HG03378 (cell line): ENCODE data around the gene RNF227.
A peak's percentile ranks its signal among the peaks of the same experiment; 100 is the strongest.

Experiments
- ATAC-seq: cut with Tn5 transposase; IDR thresholded peaks from one replicate; pipeline ENCODE4 v1.9.1; 2021; ENCODE audit warnings: mild to moderate bottlenecking, moderate library complexity; ENCODE audit not compliant: unreplicated experiment

Gene RNF227

DNA sequence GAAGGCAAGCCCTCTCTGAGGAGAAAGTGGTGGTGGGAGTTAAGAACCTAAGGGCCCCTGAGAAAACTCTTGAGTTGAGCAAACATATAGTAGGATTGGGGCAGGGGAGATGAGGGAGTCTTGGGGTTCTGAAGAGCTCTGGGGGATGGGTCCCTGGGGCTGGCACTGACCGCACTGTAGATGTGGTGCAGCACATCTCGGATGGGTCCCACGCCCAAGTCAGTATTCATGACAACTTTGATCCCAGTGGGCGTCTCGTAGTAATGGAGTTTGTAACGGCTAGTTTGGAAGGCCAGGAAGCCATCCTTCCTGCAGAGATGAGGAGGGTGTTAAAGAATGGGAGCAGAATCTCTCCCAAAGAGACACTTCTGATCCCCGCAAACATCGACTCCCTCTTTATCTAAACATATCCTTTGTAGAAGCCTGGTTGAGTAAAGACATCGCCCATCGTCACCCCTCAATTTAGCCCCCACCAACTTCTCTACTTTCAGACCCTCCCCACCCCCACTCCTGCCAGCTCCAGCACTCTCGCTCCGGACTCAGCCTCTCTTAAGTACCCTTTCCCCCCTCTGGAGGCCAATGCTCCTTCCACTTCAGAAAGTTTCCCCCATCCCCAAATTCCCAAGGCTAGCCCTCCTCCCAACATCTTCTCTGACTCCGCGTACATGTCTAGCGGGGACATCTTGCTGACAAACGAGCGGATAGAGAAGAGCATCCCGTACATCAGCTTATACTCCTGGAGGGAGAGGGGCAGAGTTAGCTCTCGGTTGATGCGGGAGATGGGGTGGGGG, 14.9 kb upstream of the RNF227 start:
- no peak for ATAC-seq

- no peak for ATAC-seq
Measured at GRCh38 chr17:7929158-7930023, 13.3 kb upstream of the RNF227 start, which contains the start of gene KCNAB3. Gene KCNAB3 (minus strand): TSS chr17:7929856. CDS start chr17:7929435, 421 bp downstream.

GRCh38 chr17:7927596-7927995, 11.5 kb upstream of the RNF227 start:
- no peak for ATAC-seq

DNA sequence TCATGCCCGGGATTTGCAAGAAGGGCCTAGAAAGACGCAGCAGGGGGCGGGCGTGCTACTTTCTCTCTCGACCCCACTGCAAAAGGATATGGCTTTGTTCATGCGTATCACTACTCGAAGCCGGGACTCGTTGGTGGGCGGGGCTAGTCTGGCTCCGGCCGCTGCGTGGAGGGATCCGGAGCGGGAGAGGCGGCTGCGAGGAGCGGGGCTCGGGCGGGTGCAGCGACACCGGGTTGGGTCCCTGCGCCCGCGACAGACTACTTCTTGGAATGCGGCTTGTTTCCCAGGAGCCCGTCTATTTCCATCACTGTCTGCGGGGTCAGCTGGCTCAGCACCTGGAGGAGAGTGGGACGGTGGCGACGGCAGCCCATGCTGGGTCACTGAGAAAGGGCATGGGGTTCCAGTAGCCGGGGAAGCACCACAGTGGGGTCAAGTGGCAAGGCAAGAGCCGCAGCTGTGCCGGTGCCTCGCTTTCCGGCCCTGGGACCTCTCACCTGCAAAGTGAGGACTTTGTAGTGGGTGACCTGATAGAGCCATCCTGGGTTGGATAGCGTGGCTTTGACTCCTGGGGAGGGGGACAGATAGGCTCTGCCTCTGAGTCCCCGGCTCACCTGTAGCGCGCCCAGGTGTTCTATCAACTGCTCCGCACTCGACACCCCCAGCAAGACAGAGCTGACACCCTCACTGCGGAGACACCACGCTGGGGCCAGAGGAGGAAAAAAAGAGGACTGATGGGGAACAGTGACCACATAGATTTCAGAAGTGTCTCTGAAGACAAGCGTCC, 6.9 kb upstream of the RNF227 start:
- ATAC-seq, result no peak

DNA sequence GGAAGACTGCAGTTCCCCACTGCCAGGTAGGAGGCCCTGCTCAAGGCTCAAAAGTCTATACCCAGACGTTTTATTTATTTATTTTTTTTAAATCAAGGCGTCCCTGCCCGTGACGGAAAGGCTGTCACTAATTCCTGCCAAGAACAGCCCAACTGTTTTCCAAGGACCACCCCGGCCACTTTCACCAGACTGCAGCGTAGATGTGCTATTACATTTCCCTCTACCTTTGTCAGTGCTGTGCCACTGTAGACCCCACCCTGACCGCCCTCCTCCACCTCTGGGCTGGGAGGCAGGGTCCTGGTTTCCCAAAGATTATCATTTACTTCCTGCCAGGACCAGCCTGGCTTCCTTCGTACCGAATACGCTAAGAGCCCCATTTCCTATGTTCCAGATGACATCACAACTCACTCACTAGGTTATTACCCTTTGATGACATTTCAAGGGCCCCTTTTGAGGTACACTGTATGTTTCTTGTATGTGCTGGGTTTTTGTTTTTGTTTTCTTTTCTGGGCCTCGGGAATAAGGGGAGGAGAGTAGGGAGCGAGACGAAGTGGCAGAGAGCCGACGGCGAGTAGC, 6.3 kb upstream of the RNF227 start:
- no peak for ATAC-seq

DNA sequence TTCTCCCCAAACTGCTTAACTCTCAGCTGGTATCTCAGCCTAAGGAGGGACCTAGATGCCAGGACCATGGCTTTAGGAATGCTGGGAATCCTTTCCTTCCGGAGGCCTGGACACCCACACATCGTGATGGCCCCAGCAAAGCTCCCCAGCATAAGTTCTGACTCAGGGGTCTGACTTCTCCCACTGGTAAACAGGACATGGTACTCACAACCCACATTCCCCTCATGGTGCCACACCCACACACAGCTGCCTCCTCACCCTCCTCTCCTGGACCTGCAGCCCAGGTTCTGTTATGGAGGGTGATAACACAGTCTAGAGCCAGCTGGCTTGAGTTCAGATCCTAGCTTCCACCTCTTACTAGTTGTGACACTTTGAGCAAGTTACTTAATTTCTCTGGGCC, 719 bp upstream of the RNF227 start:
- no peak for ATAC-seq

- peak; percentile 6 for ATAC-seq
Measured at GRCh38 chr17:7916385-7916682, 245 bp upstream of the RNF227 start.

DNA sequence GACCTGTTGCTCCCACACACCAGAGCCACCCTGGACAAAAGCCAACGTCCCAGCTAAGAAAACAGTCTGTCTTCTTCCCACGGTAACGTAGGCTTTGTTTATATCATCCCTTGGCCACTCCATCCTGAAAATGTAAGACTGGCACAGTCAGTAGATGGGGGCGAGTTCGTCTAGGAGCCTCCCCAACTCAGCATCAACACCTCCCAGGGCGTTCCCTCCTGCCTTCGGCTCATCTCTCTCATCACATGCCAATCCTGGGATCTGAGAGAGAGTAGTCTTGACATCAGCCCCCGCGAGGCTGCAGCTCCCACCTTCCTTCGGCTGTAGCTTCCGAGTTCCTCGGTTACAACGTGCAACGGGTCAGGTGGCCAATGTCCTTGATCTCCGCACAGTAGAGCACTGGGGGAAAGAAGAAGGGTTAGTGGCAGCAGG, 894 bp downstream of the RNF227 start:
- ATAC-seq, result no peak

- ATAC-seq, result no peak
Measured at GRCh38 chr17:7912927-7913524, 3.1 kb downstream of the RNF227 start.

DNA sequence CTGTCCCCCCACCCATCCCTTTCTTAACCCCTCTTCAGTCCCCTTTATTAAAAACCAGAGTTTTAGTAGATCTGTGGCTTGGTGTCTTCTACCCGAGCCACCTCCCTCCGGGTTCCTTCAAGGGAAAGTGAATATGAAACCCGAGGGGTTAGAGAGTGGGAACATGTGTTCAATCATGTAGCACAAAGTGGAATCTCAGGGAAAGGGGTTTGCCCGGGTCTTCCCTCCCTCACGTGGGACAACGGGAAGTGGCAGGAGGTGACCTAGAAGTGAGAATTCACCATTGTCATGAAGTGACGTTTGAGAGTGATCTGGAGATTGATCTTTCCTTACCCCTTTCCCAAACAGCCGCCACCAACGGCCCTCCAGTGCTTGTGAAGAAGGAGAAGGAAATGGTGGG, 5.0 kb downstream of the RNF227 start:
- ATAC-seq, result no peak

DNA sequence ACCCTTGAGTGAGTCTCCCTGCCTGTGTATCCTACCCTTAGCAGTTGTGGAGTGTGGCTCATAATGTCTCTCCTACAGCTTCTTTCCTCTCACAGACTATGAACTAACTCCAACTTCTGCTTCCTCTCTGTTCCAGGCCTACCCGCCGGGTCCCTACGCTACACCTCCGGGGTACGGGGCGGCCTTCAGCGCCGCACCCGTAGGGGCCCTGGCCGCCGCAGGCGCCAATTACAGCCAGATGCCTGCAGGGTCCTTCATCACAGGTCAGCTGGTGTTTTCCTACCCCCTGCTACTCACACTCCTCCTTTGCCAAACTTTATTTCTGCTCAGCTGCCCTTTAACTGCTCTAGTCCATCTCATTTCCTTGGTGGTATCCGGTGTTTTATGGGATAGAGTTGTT, 5.4 kb downstream of the RNF227 start:
- no peak for ATAC-seq

- ATAC-seq, result no peak
Measured at GRCh38 chr17:7910281-7910680, 5.8 kb downstream of the RNF227 start.

DNA sequence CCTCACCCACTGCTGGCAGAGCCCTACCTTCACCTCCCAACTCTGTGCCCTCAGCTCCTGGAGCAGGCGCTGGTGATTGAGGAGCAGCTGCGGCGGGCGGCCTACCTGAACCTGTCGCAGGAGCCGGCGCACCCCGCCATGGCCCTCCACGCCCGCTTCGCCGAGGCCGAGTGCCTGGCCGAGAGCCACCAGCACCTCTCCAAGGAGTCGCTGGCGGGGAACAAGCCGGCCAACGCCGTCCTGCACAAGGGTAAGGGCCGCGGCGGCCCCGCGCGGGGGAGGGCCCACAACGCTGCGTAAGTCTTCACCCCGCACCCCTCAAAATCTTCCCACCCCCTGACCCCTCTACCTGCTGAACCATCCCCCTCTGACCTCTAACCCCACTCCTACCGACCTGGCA, 7.0 kb downstream of the RNF227 start:
- ATAC-seq, result no peak

DNA sequence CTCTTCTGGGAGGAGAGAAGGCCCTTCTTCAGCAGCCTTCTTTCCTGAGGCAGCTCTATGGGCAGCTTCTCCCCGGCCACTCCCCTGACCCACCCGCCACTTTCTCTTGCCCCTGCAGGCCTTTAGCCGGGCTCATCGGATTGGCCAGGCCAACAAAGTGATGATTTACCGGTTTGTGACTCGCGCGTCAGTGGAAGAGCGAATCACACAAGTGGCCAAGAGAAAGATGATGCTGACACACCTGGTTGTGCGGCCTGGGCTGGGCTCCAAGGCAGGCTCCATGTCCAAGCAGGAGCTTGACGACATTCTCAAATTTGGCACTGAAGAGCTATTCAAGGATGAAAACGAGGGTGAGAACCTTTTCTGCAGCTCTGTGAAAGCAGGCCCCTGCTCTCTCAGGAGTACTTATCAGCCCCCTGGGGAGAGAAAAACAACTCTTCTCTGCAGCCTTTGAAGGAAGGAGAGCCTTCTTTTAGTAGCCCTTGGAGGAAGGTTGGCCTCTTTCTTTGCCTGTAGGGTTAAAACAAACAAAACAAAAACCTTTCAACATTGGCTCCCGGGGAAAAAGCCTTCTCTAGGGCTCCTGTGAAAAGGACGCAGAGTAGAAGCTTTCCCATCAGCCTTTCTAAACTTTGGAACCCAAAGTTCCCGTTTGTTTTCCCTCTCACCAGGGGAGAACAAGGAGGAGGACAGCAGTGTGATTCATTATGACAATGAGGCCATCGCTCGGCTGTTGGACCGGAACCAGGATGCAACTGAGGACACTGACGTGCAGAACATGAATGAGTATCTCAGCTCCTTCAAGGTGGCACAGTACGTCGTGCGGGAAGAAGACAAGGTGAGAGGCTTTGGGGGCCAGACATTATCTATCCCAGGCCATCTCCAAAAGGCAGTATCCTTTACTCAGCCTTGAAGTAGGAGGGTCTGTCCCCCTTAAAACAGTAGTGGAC, 12.7 kb downstream of the RNF227 start:
- ATAC-seq, result no peak

GRCh38 chr17:7897773-7898172, 18.3 kb downstream of the RNF227 start:
- no peak for ATAC-seq

DNA sequence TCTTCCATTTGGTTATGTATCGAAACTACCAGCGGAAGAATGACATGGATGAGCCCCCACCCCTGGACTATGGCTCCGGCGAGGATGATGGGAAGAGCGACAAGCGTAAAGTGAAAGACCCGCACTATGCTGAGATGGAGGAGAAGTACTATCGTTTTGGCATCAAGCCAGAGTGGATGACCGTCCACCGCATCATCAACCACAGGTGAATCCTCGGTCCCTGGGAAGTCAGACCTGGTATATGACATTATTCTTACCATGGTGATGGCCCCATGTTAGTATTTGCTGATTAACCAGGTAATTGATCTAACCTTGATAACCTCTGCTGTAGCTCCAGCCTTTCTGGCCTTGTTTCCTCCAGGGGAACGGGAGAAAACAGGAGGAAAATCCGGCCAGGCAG, 19.0 kb downstream of the RNF227 start:
- ATAC-seq, result no peak

DNA sequence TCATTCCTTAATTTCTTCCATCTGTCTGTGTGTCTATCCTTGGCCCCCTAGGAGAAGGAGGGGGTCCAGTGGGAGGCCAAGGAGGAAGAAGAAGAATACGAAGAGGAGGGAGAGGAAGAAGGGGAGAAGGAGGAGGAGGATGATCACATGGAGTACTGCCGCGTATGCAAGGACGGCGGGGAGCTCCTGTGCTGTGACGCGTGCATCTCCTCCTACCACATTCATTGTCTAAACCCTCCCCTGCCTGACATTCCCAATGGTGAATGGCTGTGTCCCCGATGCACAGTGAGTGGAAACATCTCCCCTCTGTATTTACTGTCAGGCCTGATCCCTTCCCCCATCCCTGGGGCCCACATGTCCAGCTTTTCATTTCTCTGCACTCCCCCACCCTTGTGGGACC, 21.2 kb downstream of the RNF227 start:
- no peak for ATAC-seq

DNA sequence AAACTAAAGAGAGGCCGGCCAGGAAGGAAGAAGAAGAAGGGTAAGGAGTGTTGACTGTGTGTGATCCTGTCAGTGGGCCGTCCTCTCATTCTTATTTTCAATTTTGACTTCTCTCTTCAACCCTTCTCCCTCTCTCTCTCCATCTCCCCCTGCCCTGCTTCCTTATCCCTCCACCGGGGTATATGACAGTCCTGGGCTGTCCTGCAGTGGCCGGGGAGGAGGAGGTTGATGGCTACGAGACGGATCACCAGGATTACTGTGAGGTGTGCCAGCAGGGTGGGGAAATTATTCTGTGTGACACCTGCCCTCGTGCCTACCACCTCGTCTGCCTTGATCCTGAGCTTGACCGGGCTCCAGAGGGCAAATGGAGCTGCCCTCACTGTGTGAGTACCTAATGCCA, 21.9 kb downstream of the RNF227 start:
- no peak for ATAC-seq

DNA sequence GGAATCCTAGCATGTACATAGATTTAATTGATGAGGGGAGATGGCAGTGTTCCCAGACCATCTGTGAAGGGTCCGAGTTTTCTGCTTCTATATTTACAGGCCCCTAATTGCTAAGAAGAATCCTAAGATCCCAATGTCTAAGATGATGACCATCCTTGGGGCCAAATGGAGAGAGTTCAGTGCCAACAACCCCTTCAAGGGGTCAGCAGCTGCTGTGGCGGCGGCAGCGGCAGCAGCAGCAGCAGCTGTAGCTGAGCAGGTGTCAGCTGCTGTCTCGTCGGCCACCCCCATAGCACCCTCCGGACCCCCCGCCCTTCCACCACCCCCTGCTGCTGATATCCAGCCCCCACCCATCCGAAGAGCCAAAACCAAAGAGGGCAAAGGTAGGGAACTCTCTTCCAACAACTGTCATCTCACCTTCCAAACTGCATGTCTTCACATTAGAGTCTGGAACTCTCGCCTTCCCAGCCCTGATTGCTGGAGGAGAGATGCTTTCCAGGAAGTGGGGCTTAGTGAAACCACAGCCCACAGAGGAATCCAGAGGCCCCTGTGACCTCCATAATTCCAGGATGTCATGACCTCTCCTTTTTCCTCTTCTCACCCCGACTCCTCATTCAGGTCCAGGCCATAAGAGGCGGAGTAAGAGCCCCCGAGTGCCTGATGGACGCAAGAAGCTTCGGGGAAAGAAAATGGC, 22.8 kb downstream of the RNF227 start:
- ATAC-seq, result no peak
